ENCODE measurements around the gene INSM1.

INSM1 gene

GRCh38 chr20:20393207-20394120 is 25.6 kb downstream of the INSM1 start:
- peak; percentile 35 for DNase-seq (ENCODE audit: low read depth)

GRCh38 chr20:20395087-20395486 is 27.2 kb downstream of the INSM1 start:
- DNase-seq (ENCODE audit: low read depth), result no peak

- no peak for DNase-seq (ENCODE audit: low read depth)
These were observed 28.1 kb downstream of the INSM1 start for GRCh38 chr20:20395903-20396568.

GRCh38 chr20:20396794-20397193 is 28.9 kb downstream of the INSM1 start:
- DNase-seq (ENCODE audit: low read depth), result no peak

- no peak for DNase-seq (ENCODE audit: low read depth)
These were observed 30.2 kb downstream of the INSM1 start for GRCh38 chr20:20398123-20398522.

- no peak for DNase-seq (ENCODE audit: low read depth)
These were observed 31.9 kb downstream of the INSM1 start for GRCh38 chr20:20399531-20400500.

- no peak for DNase-seq (ENCODE audit: low read depth)
These were observed 34.1 kb downstream of the INSM1 start for GRCh38 chr20:20401991-20402390.

GRCh38 chr20:20404633-20405032 is 36.7 kb downstream of the INSM1 start:
- no peak for DNase-seq (ENCODE audit: low read depth)

- no peak for DNase-seq (ENCODE audit: low read depth)
These were observed 37.7 kb downstream of the INSM1 start for GRCh38 chr20:20405623-20406022.

- no peak for DNase-seq (ENCODE audit: low read depth)
These were observed 38.4 kb downstream of the INSM1 start for GRCh38 chr20:20406306-20406705.

- peak; percentile 49 for DNase-seq (ENCODE audit: low read depth)
These were observed 40.2 kb downstream of the INSM1 start for GRCh38 chr20:20407891-20408805.

- no peak for DNase-seq (ENCODE audit: low read depth)
These were observed 41.4 kb downstream of the INSM1 start for GRCh38 chr20:20409331-20409730.

GRCh38 chr20:20410678-20411077 is 42.8 kb downstream of the INSM1 start:
- no peak for DNase-seq (ENCODE audit: low read depth)

- no peak for DNase-seq (ENCODE audit: low read depth)
These were observed 43.5 kb downstream of the INSM1 start for GRCh38 chr20:20411402-20411801.

- DNase-seq (ENCODE audit: low read depth), result no peak
These were observed 43.9 kb downstream of the INSM1 start for GRCh38 chr20:20411836-20412235.

GRCh38 chr20:20412750-20413149 is 44.8 kb downstream of the INSM1 start:
- DNase-seq (ENCODE audit: low read depth), result no peak

- DNase-seq (ENCODE audit: low read depth), result no peak
These were observed 45.9 kb downstream of the INSM1 start for GRCh38 chr20:20413810-20414281.

GRCh38 chr20:20414640-20415220 is 46.8 kb downstream of the INSM1 start:
- DNase-seq (ENCODE audit: low read depth), result no peak

GRCh38 chr20:20415321-20415720 is 47.4 kb downstream of the INSM1 start:
- DNase-seq (ENCODE audit: low read depth), result no peak

- DNase-seq (ENCODE audit: low read depth), result no peak
These were observed 50.2 kb downstream of the INSM1 start for GRCh38 chr20:20417876-20418676.

All from ELR (cell line).